ENCODE measurements around the gene SCFD2.

DNA sequence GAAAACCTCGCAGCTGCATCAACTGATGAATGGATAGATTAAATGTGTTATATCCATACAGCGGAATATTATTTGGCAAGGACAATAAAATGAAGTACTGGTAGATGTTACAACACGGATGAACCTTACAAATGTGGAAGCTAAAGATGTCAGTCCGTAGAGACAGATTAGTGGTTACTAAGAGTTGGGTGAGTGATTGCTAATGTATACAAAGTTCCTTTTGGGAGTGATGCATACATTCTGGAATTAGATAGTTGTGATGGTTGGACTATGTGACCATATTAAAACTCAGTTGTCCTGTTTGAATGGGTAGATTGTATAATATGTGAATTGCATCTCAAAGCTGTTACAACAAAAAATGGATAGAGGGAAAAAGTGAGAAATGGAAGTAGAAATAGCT is 14.4 kb upstream of the SCFD2 start:
- TF ChIP-seq, protein P1, sequence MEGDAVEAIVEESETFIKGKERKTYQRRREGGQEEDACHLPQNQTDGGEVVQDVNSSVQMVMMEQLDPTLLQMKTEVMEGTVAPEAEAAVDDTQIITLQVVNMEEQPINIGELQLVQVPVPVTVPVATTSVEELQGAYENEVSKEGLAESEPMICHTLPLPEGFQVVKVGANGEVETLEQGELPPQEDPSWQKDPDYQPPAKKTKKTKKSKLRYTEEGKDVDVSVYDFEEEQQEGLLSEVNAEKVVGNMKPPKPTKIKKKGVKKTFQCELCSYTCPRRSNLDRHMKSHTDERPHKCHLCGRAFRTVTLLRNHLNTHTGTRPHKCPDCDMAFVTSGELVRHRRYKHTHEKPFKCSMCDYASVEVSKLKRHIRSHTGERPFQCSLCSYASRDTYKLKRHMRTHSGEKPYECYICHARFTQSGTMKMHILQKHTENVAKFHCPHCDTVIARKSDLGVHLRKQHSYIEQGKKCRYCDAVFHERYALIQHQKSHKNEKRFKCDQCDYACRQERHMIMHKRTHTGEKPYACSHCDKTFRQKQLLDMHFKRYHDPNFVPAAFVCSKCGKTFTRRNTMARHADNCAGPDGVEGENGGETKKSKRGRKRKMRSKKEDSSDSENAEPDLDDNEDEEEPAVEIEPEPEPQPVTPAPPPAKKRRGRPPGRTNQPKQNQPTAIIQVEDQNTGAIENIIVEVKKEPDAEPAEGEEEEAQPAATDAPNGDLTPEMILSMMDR (IDR thresholded peaks at IDR 0.05) = no peak
- TF ChIP-seq POLR2A (IDR thresholded peaks at IDR 0.05) = no peak
- TF ChIP-seq EP300 (IDR thresholded peaks at IDR 0.05; ENCODE audit: low read depth) = no peak
